ENCODE measurements around the gene KRTAP10-4. TPM values are rescaled to one million over a fixed set of nuclear protein-coding genes. Genes with fewer than 3 reads are reported as not detected.

KRTAP10-4 gene
- total and polyA plus RNA-seq, 10 of the 15 experiments (the other 5 are each of a cell fraction or from before 2014, with no cell fraction given), result not detected

- ChIA-PET RAD21 (ENCODE audit: unreplicated experiment) (no interaction called here), SMC1A (ENCODE audit: uncharacterized antibody, unreplicated experiment) (no interaction called here), POLR2A (no interaction called here), CTCF (no interaction called here)
- TF ChIP-seq FOXM1 (IDR thresholded peaks at IDR 0.05; ENCODE audit: low read depth, low read length) (no peak), YY1 (IDR thresholded peaks at IDR 0.05; ENCODE audit: low read depth, low read length) (no peak), CHD2 (IDR thresholded peaks at IDR 0.05; ENCODE audit: borderline replicate concordance, low read depth, low read length) (no peak), CHD1 (IDR thresholded peaks at IDR 0.05; ENCODE audit: low read depth, low read length) (no peak), DPF2 (IDR thresholded peaks at IDR 0.05) (no peak), ASH2L (IDR thresholded peaks at IDR 0.05; ENCODE audit: borderline replicate concordance, low read depth) (no peak), IRF4 (IDR thresholded peaks at IDR 0.05; ENCODE audit: low read depth, low read length) (no peak), PBX3 (IDR thresholded peaks at IDR 0.05; ENCODE audit: insufficient replicate concordance, low read depth, low read length) (no peak), FOXK2 (IDR thresholded peaks at IDR 0.05) (no peak), MTA3 (IDR thresholded peaks at IDR 0.05; ENCODE audit: borderline replicate concordance, low read length) (no peak), CBX5 (IDR thresholded peaks at IDR 0.05; ENCODE audit: low read depth) (no peak), EP300 (IDR thresholded peaks at IDR 0.05; ENCODE audit: borderline replicate concordance in 1 of 2, control insufficient read depth in 1 of 2, low read depth in 2 of 2, low read length in 2 of 2) (no peak), SUZ12 (IDR thresholded peaks at IDR 0.05; ENCODE audit: unreplicated experiment) (no peak), ATF7 (IDR thresholded peaks at IDR 0.05; ENCODE audit: low read depth) (no peak), BRCA1 (IDR thresholded peaks at IDR 0.05; ENCODE audit: low read depth, low read length) (no peak)
- TF ChIP-seq, protein P1, sequence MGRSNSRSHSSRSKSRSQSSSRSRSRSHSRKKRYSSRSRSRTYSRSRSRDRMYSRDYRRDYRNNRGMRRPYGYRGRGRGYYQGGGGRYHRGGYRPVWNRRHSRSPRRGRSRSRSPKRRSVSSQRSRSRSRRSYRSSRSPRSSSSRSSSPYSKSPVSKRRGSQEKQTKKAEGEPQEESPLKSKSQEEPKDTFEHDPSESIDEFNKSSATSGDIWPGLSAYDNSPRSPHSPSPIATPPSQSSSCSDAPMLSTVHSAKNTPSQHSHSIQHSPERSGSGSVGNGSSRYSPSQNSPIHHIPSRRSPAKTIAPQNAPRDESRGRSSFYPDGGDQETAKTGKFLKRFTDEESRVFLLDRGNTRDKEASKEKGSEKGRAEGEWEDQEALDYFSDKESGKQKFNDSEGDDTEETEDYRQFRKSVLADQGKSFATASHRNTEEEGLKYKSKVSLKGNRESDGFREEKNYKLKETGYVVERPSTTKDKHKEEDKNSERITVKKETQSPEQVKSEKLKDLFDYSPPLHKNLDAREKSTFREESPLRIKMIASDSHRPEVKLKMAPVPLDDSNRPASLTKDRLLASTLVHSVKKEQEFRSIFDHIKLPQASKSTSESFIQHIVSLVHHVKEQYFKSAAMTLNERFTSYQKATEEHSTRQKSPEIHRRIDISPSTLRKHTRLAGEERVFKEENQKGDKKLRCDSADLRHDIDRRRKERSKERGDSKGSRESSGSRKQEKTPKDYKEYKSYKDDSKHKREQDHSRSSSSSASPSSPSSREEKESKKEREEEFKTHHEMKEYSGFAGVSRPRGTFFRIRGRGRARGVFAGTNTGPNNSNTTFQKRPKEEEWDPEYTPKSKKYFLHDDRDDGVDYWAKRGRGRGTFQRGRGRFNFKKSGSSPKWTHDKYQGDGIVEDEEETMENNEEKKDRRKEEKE (IDR thresholded peaks at IDR 0.05), result no peak
- TF ChIP-seq, protein P2, sequence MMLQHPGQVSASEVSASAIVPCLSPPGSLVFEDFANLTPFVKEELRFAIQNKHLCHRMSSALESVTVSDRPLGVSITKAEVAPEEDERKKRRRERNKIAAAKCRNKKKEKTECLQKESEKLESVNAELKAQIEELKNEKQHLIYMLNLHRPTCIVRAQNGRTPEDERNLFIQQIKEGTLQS (IDR thresholded peaks at IDR 0.05; ENCODE audit: borderline replicate concordance, extremely low read depth, low read depth, low read length), result no peak
- Histone ChIP-seq H3K9me3 (replicated peaks; ENCODE audit: control insufficient read depth, insufficient read depth, low read length) (no peaks in the 10 kb centered on the region), H3K9ac (ENCODE audit: control insufficient read depth, insufficient read depth, low read length) (no peak overlapping the region), H3K4me2 (ENCODE audit: control insufficient read depth, insufficient read depth) (no peak overlapping the region), H3K4me1 (ENCODE audit: control insufficient read depth, insufficient read depth, low read length) (no peaks in the 10 kb centered on the region), H3K79me2 (ENCODE audit: control insufficient read depth, insufficient read depth, low read length) (no peaks in the 10 kb centered on the region), H3K36me3 (ENCODE audit: control insufficient read depth in 2 of 2, insufficient read depth in 2 of 2, low read length in 1 of 2) (no peaks in the 10 kb centered on the region), H3K4me3 (no peak overlapping the region), H4K20me1 (ENCODE audit: control insufficient read depth, insufficient read depth) (no peaks in the 10 kb centered on the region), H3K27ac (ENCODE audit: control insufficient read depth, insufficient read depth) (no peak overlapping the region), H3K27me3 (replicated peaks in 1 of 2; ENCODE audit: control insufficient read depth in 2 of 2, insufficient read depth in 2 of 2, low read length in 1 of 2) (no peaks in the 10 kb centered on the region), H2AFZ (ENCODE audit: control insufficient read depth, low read depth, low read length) (no peak overlapping the region)
- BruUV-seq (replicated peaks), result no TSS peak
- in situ Hi-C loops (cut with MboI), result no loop called here
- FAIRE-seq (no peak), ATAC-seq (no peak), DNase-seq (ENCODE audit: low read depth, low spot score) (no peak)
- 32% methylated on average over 2 of the region's 2 CpGs for WGBS (ENCODE audit: insufficient coverage, insufficient replicate concordance, low lambda C conversion rate, missing lambda C conversion rate)
- intact Hi-C loops (cut with micrococcal nuclease; ENCODE audit: unreplicated experiment), result no loop called here
Observed at GRCh38 chr21:44589094-44589493, 15.6 kb downstream of the KRTAP10-4 start.

Data from GM12878 (cell line).